Sigmoid colon (tissue), 7 donors: ENCODE data around the gene KANK4. TPM values are rescaled to one million over a fixed set of nuclear protein-coding genes. Genes with fewer than 3 reads are reported as not detected.

Experiments
- DNase-seq: peaks from one replicate; pipeline ENCODE4 v3.0.0-alpha.2; 2019
- H3K27ac ChIP-seq, 4 donors: fragments of 200-600 bp; sonication (generic); one replicate each; pipeline ENCODE4 v1.5.1; 2016 to 2019; ENCODE audit warnings: mild to moderate bottlenecking in 1 of 4
- H3K27me3 ChIP-seq, 3 donors: fragments of 200-600 bp; sonication (generic); one replicate each; pipeline ENCODE4 v1.5.1; 2019; ENCODE audit warnings: mild to moderate bottlenecking in 1 of 3
- H3K36me3 ChIP-seq, 4 donors: fragments of 200-600 bp; sonication (generic); one replicate each; pipeline ENCODE4 v1.5.1; 2016 to 2019
- H3K4me1 ChIP-seq, 4 donors: fragments of 200-600 bp; sonication (generic); one replicate each; pipeline ENCODE4 v1.5.1; 2017 to 2019
- H3K4me3 ChIP-seq, 4 donors: fragments of 200-600 bp; sonication (generic); one replicate each; pipeline ENCODE4 v1.5.1; 2017 to 2019; ENCODE audit warnings: mild to moderate bottlenecking in 2 of 4, moderate library complexity in 1 of 4
- H3K9me3 ChIP-seq, 4 donors: fragments of 200-600 bp in 3 of 4; sonication (generic) in 3 of 4; one replicate each; pipeline versions ENCODE4 v1.5.1 to v1.6.1; 2013 to 2019
- EP300 ChIP-seq, 4 donors: sonication (generic); formaldehyde crosslinking; IDR thresholded peaks; one replicate each; pipeline ENCODE4 v1.6.1; 2017; ENCODE audit warnings: antibody characterized with exemption in 4 of 4
- POLR2A ChIP-seq, 2 donors: fragments of 450-650 bp; IDR thresholded peaks; one replicate each; pipeline ENCODE4 v1.6.1; 2016; ENCODE audit warnings: antibody characterized with exemption in 2 of 2, mild to moderate bottlenecking in 2 of 2, moderate library complexity in 2 of 2
- POLR2AphosphoS5 ChIP-seq, 4 donors: sonication (generic); formaldehyde crosslinking; IDR thresholded peaks; one replicate each; pipeline ENCODE4 v1.6.1; 2017; ENCODE audit warnings: antibody characterized with exemption in 4 of 4
- WGBS, 2 donors: extraction: QIAGEN DNeasy Blood & Tissue Kit; methylation state at CpG; one replicate each; pipeline ENCODE4 v1.1.7; 2013; 5-methylcytosine and 5-hydroxymethylcytosine counted together
- intact Hi-C: fragments of 100-400 bp; cut with DNase I; formaldehyde crosslinking; loops from one replicate; pipeline ENCODE4 v1.15.1; 2023
- polyA plus RNA-seq, 3 donors: library from polyadenylated mRNA; stranded (reverse); fragments of 200-250 nt; gene quantifications; one replicate each; pipeline ENCODE4 v1.2.3, GENCODE V29; 2013
- total RNA-seq, 4 donors: library from RNA; depleted of rRNA; stranded (reverse); fragments of >200 nt; gene quantifications; one replicate each; pipeline ENCODE4 v1.1.0, GENCODE V29; 2016
- TF ChIP-seq, protein P1 (sequence below), 4 experiments: fragments of 450-650 bp in 3 of 4; fragments of 200-600 bp in 1 of 4; IDR thresholded peaks; one replicate each; pipeline ENCODE4 v1.5.1; 2016 to 2019; ENCODE audit warnings: antibody characterized with exemption in 4 of 4, mild to moderate bottlenecking in 3 of 4, moderate library complexity in 2 of 4
- donor health status: healthy with polysubstance abuse.
- donor health status: Bipolar disorder and iron deficiency.
- donor health status: healthy.

The KANK4 gene
- total and polyA plus RNA-seq, 7 donors: 0.60 to 2.4 (median 1.6) TPM; not detected in 1

DNA sequence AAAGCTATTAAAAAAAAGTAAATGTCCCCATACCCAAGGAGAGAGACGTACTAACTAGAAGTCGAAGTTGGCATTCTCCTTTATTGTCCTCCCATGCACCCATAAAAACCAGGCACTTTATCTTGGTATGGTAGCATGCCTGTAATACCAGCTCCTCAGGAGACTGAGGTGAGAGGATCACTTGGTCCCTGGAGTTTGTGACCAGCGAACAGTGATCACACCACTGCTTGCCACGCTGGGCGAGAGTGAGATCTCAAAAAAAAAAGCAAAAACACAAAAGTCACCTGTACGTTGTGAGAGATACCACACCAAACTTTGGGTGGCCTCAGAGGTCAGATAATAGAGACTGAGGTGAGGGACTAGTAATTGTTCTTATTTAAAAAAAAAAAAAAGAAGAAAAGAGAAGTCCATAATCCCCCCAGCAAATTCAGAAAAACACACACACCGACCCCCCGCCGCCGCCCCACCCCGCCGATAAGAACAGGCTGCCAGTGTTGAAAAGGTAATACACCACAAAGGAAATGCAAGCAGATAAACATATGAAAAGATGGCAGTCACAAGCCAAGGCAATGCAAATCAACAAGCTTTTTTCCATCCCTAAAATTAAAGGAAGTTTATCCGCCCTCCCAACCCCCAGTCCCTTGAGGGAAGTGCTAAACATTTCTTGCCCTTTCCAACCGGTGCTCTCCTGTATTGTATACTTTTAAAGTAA, 121.0 kb downstream of the KANK4 start:
- peaks cover 3 to 42% (median 3%) of the 10 kb centered on the region in 3 donors for H3K27me3 ChIP-seq
- TF ChIP-seq POLR2AphosphoS5 (IDR thresholded peaks at IDR 0.05) (no peak), POLR2A (IDR thresholded peaks at IDR 0.05) (no peak)
- no peaks in the 10 kb centered on the region for H3K4me1 ChIP-seq
- H3K36me3 ChIP-seq: no peaks in the 10 kb centered on the region
- 56 to 69% methylated on average over 14 of the region's 14 CpGs for WGBS, 2 donors
- no peak overlapping the region for H3K27ac ChIP-seq
- intact Hi-C loops: no loop called here
- H3K9me3 ChIP-seq: no peaks in the 10 kb centered on the region
- no peak overlapping the region for H3K4me3 ChIP-seq
- DNase-seq: no peak

- Histone ChIP-seq H3K27me3 (peaks cover 3 to 42% (median 3%) of the 10 kb centered on the region in 3 donors), H3K36me3 (no peaks in the 10 kb centered on the region), H3K4me3 (no peak overlapping the region), H3K27ac (no peak overlapping the region), H3K4me1 (no peaks in the 10 kb centered on the region), H3K9me3 (no peaks in the 10 kb centered on the region)
- TF ChIP-seq EP300 (IDR thresholded peaks at IDR 0.05): no peak
- TF ChIP-seq POLR2A (IDR thresholded peaks at IDR 0.05): no peak
- TF ChIP-seq, protein P1, sequence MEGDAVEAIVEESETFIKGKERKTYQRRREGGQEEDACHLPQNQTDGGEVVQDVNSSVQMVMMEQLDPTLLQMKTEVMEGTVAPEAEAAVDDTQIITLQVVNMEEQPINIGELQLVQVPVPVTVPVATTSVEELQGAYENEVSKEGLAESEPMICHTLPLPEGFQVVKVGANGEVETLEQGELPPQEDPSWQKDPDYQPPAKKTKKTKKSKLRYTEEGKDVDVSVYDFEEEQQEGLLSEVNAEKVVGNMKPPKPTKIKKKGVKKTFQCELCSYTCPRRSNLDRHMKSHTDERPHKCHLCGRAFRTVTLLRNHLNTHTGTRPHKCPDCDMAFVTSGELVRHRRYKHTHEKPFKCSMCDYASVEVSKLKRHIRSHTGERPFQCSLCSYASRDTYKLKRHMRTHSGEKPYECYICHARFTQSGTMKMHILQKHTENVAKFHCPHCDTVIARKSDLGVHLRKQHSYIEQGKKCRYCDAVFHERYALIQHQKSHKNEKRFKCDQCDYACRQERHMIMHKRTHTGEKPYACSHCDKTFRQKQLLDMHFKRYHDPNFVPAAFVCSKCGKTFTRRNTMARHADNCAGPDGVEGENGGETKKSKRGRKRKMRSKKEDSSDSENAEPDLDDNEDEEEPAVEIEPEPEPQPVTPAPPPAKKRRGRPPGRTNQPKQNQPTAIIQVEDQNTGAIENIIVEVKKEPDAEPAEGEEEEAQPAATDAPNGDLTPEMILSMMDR (IDR thresholded peaks at IDR 0.05): no peak
- no peak for TF ChIP-seq POLR2AphosphoS5 (IDR thresholded peaks at IDR 0.05)
- intact Hi-C loops: no loop called here
- DNase-seq: no peak
- WGBS, 2 donors: 75 to 85% methylated on average over 17 of the region's 17 CpGs
These were observed 123.0 kb downstream of the KANK4 start for GRCh38 chr1:62196086-62196690.

- H3K9me3 ChIP-seq: no peaks in the 10 kb centered on the region
- DNase-seq: peak; percentile 65
- H3K4me3 ChIP-seq: peak within 1 kb of the TSS in 3 of 4 donors; percentile 19 to 28 (median 23)
- H3K27me3 ChIP-seq: peaks cover 3 to 42% (median 3%) of the 10 kb centered on the region in 3 donors
- no peak within 1 kb of the TSS for H3K27ac ChIP-seq
- no peaks in the 10 kb centered on the region for H3K4me1 ChIP-seq
- H3K36me3 ChIP-seq: no peaks in the 10 kb centered on the region
- intact Hi-C loops: no loop called here
- TF ChIP-seq, protein P1 (IDR thresholded peaks at IDR 0.05): no peak
- TF ChIP-seq POLR2A (IDR thresholded peaks at IDR 0.05): no peak
- TF ChIP-seq POLR2AphosphoS5 (IDR thresholded peaks at IDR 0.05): no peak
- no peak for TF ChIP-seq EP300 (IDR thresholded peaks at IDR 0.05)
- WGBS, 2 donors: 6 to 10% methylated on average over 55 of the region's 55 CpGs
These were observed 124.3 kb downstream of the KANK4 start, which contains the start of gene L1TD1 for GRCh38 chr1:62194651-62195544. L1TD1 (plus strand) TSS chr1:62194849; CDS start chr1:62206629, 11,780 bp downstream.

- intact Hi-C loops: no loop called here
- Histone ChIP-seq H3K4me3 (no peak overlapping the region), H3K27ac (no peak overlapping the region), H3K4me1 (no peaks in the 10 kb centered on the region), H3K36me3 (no peaks in the 10 kb centered on the region), H3K27me3 (no peaks in the 10 kb centered on the region), H3K9me3 (no peaks in the 10 kb centered on the region)
- WGBS, 2 donors: 96 to 98% methylated on average over 8 of the region's 8 CpGs
- DNase-seq: no peak
- TF ChIP-seq, protein P1 (IDR thresholded peaks at IDR 0.05): no peak
- TF ChIP-seq POLR2A (IDR thresholded peaks at IDR 0.05) (no peak), POLR2AphosphoS5 (IDR thresholded peaks at IDR 0.05) (no peak), EP300 (IDR thresholded peaks at IDR 0.05) (no peak)
These were observed 131.1 kb downstream of the KANK4 start for GRCh38 chr1:62188111-62188510.

- no peaks in the 10 kb centered on the region for H3K36me3 ChIP-seq
- H3K27me3 ChIP-seq: no peaks in the 10 kb centered on the region
- DNase-seq: no peak
- no peak overlapping the region for H3K4me3 ChIP-seq
- H3K9me3 ChIP-seq: no peaks in the 10 kb centered on the region
- H3K4me1 ChIP-seq: no peaks in the 10 kb centered on the region
- no peak overlapping the region for H3K27ac ChIP-seq
- intact Hi-C loops: no loop called here
- 98 to 99% methylated on average over 5 of the region's 5 CpGs for WGBS, 2 donors
- TF ChIP-seq POLR2AphosphoS5 (IDR thresholded peaks at IDR 0.05) (no peak), POLR2A (IDR thresholded peaks at IDR 0.05) (no peak), EP300 (IDR thresholded peaks at IDR 0.05) (no peak)
- TF ChIP-seq, protein P1 (IDR thresholded peaks at IDR 0.05): no peak
These were observed 131.7 kb downstream of the KANK4 start for GRCh38 chr1:62187548-62187947.
